VCaP (cell line): ENCODE data around the gene BSCL2.
A peak's percentile ranks its signal among the peaks of the same experiment; 100 is the strongest.
"Not testable (repeated sequence)": the region's sequence is repeated elsewhere in the genome, so short reads cannot be mapped to it uniquely, and the experiment has no call there.

Experiments
- H3K27ac ChIP-seq: fragments of 450-650 bp; 2 replicates; pipeline ENCODE4 v1.5.1; 2017
- TF ChIP-seq, protein P1 (sequence below): fragments of 450-650 bp; conservative IDR thresholded peaks from 2 replicates; pipeline ENCODE4 v1.5.1; 2017; ENCODE audit warnings: mild to moderate bottlenecking, moderate library complexity

Gene BSCL2

DNA sequence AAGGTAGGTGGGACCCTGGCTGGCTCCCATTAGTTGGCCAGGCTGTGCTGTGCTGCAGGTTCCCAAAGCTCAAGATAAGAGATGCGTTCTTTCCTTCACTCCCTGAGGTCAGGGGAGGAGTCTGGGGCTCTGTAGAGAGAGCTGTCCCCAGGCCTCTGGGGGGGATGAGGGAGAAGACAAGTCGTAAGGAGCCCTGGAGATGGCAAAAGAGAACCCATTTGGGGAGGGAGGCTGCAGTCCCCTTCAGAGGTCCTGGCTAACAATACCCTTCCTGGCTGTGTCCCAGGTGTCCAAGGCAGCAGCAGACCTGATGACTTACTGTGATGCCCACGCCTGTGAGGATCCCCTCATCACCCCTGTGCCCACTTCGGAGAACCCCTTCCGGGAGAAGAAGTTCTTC is 1.2 kb upstream of the BSCL2 start:
- TF ChIP-seq, protein P1, sequence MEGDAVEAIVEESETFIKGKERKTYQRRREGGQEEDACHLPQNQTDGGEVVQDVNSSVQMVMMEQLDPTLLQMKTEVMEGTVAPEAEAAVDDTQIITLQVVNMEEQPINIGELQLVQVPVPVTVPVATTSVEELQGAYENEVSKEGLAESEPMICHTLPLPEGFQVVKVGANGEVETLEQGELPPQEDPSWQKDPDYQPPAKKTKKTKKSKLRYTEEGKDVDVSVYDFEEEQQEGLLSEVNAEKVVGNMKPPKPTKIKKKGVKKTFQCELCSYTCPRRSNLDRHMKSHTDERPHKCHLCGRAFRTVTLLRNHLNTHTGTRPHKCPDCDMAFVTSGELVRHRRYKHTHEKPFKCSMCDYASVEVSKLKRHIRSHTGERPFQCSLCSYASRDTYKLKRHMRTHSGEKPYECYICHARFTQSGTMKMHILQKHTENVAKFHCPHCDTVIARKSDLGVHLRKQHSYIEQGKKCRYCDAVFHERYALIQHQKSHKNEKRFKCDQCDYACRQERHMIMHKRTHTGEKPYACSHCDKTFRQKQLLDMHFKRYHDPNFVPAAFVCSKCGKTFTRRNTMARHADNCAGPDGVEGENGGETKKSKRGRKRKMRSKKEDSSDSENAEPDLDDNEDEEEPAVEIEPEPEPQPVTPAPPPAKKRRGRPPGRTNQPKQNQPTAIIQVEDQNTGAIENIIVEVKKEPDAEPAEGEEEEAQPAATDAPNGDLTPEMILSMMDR: no peak
- H3K27ac ChIP-seq: peak overlapping the region; percentile 93

DNA sequence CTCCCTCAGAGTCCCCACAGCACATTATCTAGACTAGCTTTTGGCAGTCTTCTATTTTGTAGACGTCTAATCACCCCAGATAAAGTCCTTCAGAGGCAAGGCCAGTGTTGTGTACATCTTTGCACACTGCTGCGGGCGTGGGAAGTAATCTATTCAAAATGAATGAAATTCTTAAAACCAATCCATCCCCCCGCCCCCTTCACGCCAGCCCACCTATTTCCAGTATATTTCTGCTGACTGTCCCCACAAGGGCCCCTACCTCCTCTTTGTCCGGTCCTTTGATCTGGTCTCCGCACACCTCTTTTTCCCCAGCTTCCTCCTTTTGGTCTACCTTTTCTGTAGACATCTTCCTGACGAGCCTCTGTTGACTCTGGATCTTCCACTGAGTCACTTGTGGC is 375 bp downstream of the BSCL2 start:
- TF ChIP-seq, protein P1: no peak
- peak overlapping the region; percentile 93 for H3K27ac ChIP-seq

DNA sequence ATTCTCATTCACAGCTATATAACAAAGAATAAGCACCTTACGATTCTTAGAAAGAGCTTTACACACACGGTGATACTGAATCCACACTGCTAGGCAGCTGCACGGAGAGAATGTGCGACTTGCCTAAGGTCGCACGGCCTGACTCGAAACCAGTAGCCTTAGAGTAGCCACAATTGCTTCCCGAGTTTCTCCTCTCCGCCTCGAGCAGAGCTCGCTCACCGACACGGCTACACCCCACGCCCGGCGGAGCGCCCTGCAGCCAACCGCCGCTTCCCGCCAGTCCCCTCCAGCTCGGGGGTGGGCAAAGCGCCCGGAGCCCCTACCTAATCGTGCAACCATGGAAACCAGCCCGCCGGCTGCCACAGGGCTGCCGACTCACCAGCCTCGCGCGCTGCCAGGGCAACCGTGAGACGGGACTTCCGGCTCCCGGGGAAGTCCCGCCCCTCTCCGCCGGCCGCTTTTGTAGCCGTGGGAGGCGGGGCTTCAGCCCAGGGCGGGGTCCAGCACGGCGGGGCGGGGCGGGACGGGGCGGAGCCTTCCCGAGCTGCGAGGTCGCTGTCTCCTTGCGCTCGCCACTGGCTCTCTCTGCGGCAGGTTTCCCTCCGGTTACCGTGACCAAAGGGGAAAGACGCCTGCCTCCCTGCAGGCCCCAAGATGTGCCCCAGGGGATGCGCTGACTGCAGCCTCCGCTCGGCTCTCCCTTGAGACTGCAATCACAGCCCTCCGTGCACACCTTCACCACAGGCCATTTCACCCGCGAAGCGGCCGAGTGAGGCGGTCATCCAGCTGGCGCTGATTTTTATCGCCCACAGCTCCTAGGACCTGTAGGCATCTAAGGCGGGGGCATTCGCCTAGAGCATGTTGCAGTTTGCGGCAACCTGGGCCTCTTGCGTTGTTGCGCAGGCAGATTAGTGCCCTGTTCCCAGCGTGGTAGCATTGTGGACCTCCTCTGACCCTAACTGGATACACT is 1.1 kb downstream of the BSCL2 start:
- TF ChIP-seq, protein P1: no peak

DNA sequence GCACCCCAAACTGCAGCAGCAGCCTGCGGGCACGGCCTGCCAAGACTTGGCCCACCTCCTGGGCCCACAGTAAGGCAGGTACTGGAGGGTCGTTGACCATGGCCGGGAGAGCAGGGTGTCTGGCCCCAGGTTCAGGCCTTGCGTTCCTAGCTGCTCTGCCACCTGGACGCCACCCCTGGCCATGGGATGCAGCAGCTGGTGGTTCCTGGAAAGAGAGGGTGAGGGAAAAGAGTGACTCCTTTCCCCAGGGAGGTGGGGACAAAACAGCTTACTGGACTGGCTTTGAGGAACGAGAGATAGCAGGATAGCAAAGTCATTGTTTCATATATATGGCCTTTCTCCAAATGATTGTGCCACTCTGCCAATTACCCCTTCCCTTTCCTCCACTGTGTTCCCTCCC is 1.8 kb downstream of the BSCL2 start:
- peak overlapping the region; percentile 93 for H3K27ac ChIP-seq
- TF ChIP-seq, protein P1: peak; percentile 33; the same call in 1 of the 2 replicates

More for the DNA sequence above, 1.1 kb downstream of the BSCL2 start:
- peak overlapping the region; percentile 93 for H3K27ac ChIP-seq

DNA sequence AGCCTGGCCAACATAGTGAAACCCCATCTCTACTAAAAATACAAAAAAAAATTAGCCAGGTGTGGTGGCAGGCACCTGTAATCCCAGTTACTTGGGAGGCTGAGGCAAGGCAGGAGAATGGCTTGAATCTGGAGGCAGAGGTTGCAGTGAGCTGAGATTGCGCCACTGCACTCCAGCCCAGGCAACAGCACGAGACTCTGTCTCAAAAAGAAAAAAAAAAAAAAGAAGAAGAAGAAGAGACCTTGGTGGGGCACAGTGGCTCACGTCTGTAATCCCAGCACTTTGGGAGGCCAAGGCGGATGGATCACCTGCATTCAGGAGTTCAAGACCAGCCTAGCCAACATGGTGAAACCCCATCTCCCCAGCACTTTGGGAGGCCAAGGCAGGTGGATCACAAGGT is 3.3 kb downstream of the BSCL2 start:
- peak overlapping the region; percentile 93 for H3K27ac ChIP-seq

DNA sequence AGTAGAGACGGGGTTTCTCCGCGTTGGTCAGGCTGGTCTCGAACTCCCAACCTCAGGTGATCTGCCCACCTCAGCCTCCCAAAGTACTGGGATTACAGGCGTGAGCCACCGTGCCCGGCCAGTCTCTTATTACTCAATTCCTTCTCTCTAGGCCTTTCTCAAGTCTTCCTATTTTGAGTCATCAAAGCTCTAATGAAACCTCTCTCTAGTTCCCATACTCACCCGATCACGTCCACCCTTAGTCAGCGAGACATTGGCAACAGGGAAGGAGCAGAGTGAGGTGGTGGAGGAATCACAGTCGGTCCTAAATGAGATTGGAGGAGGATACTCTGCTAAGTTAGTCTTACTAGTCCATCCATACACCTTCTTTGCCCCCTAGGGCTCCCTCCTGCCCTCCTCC is 5.0 kb downstream of the BSCL2 start:
- H3K27ac ChIP-seq: no peak overlapping the region
- TF ChIP-seq, protein P1: no peak

DNA sequence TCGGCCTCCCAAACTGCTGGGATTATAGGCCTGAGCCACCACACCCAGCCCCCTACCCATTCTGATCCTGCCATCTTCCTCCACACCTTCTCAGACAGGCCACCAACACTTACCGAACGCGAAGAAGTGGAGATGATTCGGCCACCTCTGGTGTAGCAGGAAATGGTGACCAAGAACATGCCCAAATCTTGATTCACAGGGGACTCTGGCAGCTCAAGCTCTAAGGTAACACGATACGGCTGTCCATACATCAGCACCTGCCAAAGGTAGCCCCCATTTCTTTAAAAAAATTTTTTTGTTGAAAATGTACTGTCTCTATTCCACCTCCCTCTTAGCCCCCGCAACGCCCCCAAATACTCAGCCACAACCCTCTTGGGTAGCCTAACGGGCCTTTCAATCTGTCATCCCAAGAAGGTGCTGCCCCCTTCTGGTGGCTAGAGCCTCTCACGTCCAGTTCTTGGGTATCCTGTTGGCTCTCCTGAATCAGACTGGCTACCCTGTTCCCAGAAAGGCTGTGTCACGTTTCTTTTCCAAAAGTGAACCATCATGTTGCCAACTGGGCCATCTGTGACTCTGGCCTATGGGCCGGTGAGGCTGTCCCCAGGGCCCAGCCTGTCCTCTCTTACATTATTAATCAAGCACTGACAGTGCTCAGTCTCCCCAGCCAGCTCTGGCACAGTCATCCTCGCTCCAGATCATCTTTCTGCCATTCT is 12.6 kb downstream of the BSCL2 start:
- TF ChIP-seq, protein P1: peak; percentile 83
- H3K27ac ChIP-seq: no peak overlapping the region

DNA sequence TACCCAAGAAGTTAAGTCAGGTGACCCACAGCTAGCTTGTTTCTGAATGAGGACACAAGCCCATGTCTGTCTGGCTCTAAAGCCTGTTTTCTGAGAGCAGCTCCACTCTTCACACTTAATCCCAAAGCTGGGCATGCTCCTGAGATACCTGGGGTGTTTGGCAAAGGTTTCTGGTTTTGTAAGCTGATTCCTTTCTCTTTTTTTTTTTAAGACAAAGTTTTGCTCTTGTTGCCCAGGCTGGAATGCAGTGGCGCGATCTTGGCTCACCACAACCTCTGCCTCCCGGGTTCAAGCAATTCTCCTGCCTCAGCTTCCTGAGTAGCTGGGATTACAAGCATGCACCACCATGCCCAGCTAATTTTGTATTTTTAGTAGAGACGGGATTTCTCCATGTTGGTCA is 13.6 kb downstream of the BSCL2 start:
- H3K27ac ChIP-seq: not testable (repeated sequence)
